Measurements from ENCODE around the gene CABP1. TPM values are rescaled to one million over a fixed set of nuclear protein-coding genes. Genes with fewer than 3 reads are reported as not detected.
A peak's percentile ranks its signal among the peaks of the same experiment; 100 is the strongest.

Gene CABP1
- total and polyA plus RNA-seq, 9 of the 15 experiments (the other 6 are each of a cell fraction or from before 2014, with no cell fraction given): not detected

DNA sequence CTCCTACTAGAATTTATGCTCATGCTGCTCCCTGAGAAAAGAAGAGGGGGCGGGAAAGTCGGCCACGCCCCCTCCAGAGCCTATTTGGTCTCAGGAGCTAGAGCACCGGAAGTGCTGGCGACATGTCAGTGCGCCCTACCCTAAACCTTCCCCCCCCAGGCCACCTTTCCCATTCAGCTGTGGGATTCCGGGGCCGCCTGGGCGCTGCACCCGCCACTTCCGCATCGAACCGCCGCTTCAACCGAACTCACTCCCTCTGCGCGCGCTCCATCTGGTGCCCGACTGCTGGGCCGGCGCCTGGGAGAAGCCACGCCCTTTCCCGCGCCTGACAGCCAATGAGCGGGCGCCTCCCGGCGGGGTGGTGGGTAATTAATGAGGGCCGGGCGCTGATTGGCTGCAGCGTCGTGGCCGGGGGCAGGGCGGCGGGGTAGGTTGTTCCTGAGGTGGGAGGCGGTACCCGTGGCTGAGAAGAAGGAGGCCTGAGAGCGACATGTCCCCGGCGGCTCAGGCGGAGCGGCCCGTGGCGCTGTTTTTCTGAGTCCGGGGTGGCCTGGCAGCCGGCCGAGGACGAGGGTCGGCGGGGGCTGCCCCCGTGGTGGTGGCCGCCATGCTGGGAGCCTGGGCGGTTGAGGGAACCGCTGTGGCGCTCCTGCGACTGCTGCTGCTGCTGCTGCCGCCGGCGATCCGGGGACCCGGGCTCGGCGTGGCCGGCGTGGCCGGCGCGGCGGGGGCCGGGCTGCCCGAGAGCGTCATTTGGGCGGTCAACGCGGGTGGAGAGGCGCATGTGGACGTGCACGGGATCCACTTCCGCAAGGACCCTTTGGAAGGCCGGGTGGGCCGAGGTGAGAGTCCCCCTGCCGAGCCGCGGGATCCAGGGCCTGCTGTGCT, 46.5 kb downstream of the CABP1 start, which contains the start of gene MLEC (continued):
- TF ChIP-seq CREBBP (IDR thresholded peaks at IDR 0.05; ENCODE audit: low read depth, low read length) (no peak), DDX20 (tag; IDR thresholded peaks at IDR 0.05; ENCODE audit: low read depth) (no peak), RFX7 (CRISPR knock-in tag; IDR thresholded peaks at IDR 0.05) (no peak), ZNF830 (CRISPR knock-in tag; IDR thresholded peaks at IDR 0.05) (no peak), PYGO2 (tag; IDR thresholded peaks at IDR 0.05) (no peak), TFAM (CRISPR knock-in tag; conservative IDR thresholded peaks at IDR 0.05) (no peak), ZNF589 (CRISPR knock-in tag; IDR thresholded peaks at IDR 0.05; ENCODE audit: low read depth) (no peak; the same call in 1 of the 2 replicates), CEBPG (CRISPR knock-in tag; IDR thresholded peaks at IDR 0.05) (no peak), CEBPG (tag; conservative IDR thresholded peaks at IDR 0.05 in 1 of 2, IDR thresholded peaks at IDR 0.05 in 1 of 2) (no peak), NCOA6 (IDR thresholded peaks at IDR 0.05) (no peak), YBX1 (IDR thresholded peaks at IDR 0.05) (no peak), ZNF764 (CRISPR knock-in tag; IDR thresholded peaks at IDR 0.05; ENCODE audit: low read depth) (no peak), SRF (CRISPR knock-in tag; IDR thresholded peaks at IDR 0.05) (peak in 1 of 2 experiments; percentile 66; a peak in 2 of 4 replicates), STAT5B (CRISPR knock-in tag; IDR thresholded peaks at IDR 0.05) (no peak), RFX5 (IDR thresholded peaks at IDR 0.05; ENCODE audit: low read depth, low read length) (no peak)
- TF ChIP-seq, protein P1, sequence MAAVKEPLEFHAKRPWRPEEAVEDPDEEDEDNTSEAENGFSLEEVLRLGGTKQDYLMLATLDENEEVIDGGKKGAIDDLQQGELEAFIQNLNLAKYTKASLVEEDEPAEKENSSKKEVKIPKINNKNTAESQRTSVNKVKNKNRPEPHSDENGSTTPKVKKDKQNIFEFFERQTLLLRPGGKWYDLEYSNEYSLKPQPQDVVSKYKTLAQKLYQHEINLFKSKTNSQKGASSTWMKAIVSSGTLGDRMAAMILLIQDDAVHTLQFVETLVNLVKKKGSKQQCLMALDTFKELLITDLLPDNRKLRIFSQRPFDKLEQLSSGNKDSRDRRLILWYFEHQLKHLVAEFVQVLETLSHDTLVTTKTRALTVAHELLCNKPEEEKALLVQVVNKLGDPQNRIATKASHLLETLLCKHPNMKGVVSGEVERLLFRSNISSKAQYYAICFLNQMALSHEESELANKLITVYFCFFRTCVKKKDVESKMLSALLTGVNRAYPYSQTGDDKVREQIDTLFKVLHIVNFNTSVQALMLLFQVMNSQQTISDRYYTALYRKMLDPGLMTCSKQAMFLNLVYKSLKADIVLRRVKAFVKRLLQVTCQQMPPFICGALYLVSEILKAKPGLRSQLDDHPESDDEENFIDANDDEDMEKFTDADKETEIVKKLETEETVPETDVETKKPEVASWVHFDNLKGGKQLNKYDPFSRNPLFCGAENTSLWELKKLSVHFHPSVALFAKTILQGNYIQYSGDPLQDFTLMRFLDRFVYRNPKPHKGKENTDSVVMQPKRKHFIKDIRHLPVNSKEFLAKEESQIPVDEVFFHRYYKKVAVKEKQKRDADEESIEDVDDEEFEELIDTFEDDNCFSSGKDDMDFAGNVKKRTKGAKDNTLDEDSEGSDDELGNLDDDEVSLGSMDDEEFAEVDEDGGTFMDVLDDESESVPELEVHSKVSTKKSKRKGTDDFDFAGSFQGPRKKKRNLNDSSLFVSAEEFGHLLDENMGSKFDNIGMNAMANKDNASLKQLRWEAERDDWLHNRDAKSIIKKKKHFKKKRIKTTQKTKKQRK (IDR thresholded peaks at IDR 0.05; ENCODE audit: borderline replicate concordance, low read depth, low read length): no peak
- TF ChIP-seq, protein P2, sequence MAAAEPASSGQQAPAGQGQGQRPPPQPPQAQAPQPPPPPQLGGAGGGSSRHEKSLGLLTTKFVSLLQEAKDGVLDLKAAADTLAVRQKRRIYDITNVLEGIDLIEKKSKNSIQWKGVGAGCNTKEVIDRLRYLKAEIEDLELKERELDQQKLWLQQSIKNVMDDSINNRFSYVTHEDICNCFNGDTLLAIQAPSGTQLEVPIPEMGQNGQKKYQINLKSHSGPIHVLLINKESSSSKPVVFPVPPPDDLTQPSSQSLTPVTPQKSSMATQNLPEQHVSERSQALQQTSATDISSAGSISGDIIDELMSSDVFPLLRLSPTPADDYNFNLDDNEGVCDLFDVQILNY (CRISPR knock-in tag; IDR thresholded peaks at IDR 0.05): no peak
- TF ChIP-seq, protein P3, sequence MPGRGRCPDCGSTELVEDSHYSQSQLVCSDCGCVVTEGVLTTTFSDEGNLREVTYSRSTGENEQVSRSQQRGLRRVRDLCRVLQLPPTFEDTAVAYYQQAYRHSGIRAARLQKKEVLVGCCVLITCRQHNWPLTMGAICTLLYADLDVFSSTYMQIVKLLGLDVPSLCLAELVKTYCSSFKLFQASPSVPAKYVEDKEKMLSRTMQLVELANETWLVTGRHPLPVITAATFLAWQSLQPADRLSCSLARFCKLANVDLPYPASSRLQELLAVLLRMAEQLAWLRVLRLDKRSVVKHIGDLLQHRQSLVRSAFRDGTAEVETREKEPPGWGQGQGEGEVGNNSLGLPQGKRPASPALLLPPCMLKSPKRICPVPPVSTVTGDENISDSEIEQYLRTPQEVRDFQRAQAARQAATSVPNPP (IDR thresholded peaks at IDR 0.05; ENCODE audit: borderline replicate concordance, insufficient read depth, insufficient read length): no peak
- TF ChIP-seq, protein P4, sequence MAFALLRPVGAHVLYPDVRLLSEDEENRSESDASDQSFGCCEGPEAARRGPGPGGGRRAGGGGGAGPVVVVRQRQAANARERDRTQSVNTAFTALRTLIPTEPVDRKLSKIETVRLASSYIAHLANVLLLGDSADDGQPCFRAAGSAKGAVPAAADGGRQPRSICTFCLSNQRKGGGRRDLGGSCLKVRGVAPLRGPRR (CRISPR knock-in tag; IDR thresholded peaks at IDR 0.05): no peak
